ENCODE results near the gene TENM4. TPM values are rescaled to one million over a fixed set of nuclear protein-coding genes. Genes with fewer than 3 reads are reported as not detected.

TENM4 gene
- total and polyA plus RNA-seq, 10 of the 15 experiments (the other 5 are each of a cell fraction or from before 2014, with no cell fraction given), result 0.03 to 0.12 (median 0.06) TPM; not detected in 7

DNA sequence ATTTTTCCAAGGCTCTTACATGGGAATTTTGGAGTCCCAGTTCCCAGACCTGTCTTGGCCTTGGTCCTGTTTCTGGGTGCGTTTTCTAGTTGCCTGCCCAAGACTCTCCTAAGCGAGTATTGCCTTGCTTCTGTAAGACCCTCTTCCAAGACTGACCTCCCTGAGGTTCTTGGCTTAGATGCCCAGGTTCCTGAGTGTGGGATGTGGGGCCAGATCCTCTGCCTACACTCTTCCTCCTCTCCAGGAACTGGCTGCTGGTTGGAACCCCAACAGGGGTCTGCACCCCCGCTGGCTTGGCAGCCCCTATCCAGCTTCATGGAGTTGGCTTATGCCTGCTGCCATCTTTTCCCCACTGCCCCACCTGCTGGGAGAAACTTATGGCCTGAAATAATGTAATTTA, 429.5 kb downstream of the TENM4 start:
- TF ChIP-seq, protein P1, sequence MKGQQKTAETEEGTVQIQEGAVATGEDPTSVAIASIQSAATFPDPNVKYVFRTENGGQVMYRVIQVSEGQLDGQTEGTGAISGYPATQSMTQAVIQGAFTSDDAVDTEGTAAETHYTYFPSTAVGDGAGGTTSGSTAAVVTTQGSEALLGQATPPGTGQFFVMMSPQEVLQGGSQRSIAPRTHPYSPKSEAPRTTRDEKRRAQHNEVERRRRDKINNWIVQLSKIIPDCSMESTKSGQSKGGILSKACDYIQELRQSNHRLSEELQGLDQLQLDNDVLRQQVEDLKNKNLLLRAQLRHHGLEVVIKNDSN (IDR thresholded peaks at IDR 0.05; ENCODE audit: borderline replicate concordance, extremely low read length, insufficient read depth, low read depth, low read length), result no peak
- TF ChIP-seq RAD51 (IDR thresholded peaks at IDR 0.05), result no peak
- TF ChIP-seq SMC3 (IDR thresholded peaks at IDR 0.05; ENCODE audit: borderline replicate concordance, low read length), result no peak
- TF ChIP-seq ASH2L (IDR thresholded peaks at IDR 0.05; ENCODE audit: borderline replicate concordance, low read depth), result no peak
- ChIA-PET SMC1A (ENCODE audit: uncharacterized antibody, unreplicated experiment) (no interaction called here), POLR2A (no interaction called here), CTCF (no interaction called here), RAD21 (ENCODE audit: unreplicated experiment) (no interaction called here)
- H3K4me2 ChIP-seq (ENCODE audit: control insufficient read depth, insufficient read depth), result no peak overlapping the region
- H3K4me3 ChIP-seq, result no peak overlapping the region
- no peaks in the 10 kb centered on the region for H3K4me1 ChIP-seq (ENCODE audit: control insufficient read depth, insufficient read depth, low read length)
- no peak overlapping the region for H3K9ac ChIP-seq (ENCODE audit: control insufficient read depth, insufficient read depth, low read length)
- no peaks in the 10 kb centered on the region for H3K79me2 ChIP-seq (ENCODE audit: control insufficient read depth, insufficient read depth, low read length)
- H3K27ac ChIP-seq (ENCODE audit: control insufficient read depth, insufficient read depth), result no peak overlapping the region
- H3K9me3 ChIP-seq (replicated peaks; ENCODE audit: control insufficient read depth, insufficient read depth, low read length), result no peaks in the 10 kb centered on the region
- in situ Hi-C loops (cut with MboI), result no loop called here
- no peak overlapping the region for H2AFZ ChIP-seq (ENCODE audit: control insufficient read depth, low read depth, low read length)
- no peaks in the 10 kb centered on the region for H3K36me3 ChIP-seq (ENCODE audit: control insufficient read depth in 2 of 2, insufficient read depth in 2 of 2, low read length in 1 of 2)
- FAIRE-seq, result no peak
- H3K27me3 ChIP-seq (replicated peaks in 1 of 2; ENCODE audit: control insufficient read depth in 2 of 2, insufficient read depth in 2 of 2, low read length in 1 of 2), result no peaks in the 10 kb centered on the region; a peak in 1 of 4 replicates
- 11% methylated on average over 3 of the region's 3 CpGs for WGBS (ENCODE audit: insufficient coverage, insufficient replicate concordance, low lambda C conversion rate, missing lambda C conversion rate)
- DNase-seq (ENCODE audit: low read depth, low spot score), result no peak
- intact Hi-C loops (cut with micrococcal nuclease; ENCODE audit: unreplicated experiment), result no loop called here
- no TSS peak for BruUV-seq (replicated peaks)
- H4K20me1 ChIP-seq (ENCODE audit: control insufficient read depth, insufficient read depth), result no peaks in the 10 kb centered on the region
- ATAC-seq, result no peak

DNA sequence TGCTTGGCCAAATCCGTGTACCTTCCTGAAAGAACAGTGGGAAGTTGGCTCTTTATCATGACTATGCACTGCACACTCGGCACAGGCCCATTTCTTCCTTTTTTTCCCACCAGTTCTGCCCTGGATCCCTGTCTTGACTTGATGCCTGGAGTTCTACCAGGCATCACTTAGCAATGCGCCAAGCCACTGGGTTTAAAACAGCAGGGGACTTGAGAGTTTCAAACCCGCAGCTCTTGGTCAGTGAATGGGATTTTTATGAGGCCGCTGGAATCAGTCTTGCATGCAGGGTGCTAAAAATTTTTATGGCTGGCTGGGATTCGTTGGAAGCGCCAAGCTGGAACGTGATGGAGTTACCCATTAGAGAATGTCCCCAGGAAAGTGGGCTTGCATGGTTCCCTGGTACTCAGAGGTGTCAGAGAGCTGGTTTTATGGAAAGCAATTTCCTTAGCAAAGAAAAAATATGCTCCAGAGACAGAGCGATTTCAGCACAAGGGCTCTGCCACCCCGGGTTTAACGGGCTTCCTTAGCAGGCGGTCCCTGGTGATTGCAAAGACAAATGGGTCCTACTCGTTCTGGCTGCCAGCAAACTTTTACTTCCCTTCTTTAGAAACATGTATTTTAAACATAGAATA, 432.9 kb downstream of the TENM4 start:
- Histone ChIP-seq H3K4me3 (no peak overlapping the region), H3K79me2 (ENCODE audit: control insufficient read depth, insufficient read depth, low read length) (no peaks in the 10 kb centered on the region), H3K4me2 (ENCODE audit: control insufficient read depth, insufficient read depth) (no peak overlapping the region), H2AFZ (ENCODE audit: control insufficient read depth, low read depth, low read length) (no peak overlapping the region), H3K27me3 (replicated peaks in 1 of 2; ENCODE audit: control insufficient read depth in 2 of 2, insufficient read depth in 2 of 2, low read length in 1 of 2) (no peaks in the 10 kb centered on the region), H3K36me3 (ENCODE audit: control insufficient read depth in 2 of 2, insufficient read depth in 2 of 2, low read length in 1 of 2) (no peaks in the 10 kb centered on the region), H3K27ac (ENCODE audit: control insufficient read depth, insufficient read depth) (no peak overlapping the region), H3K4me1 (ENCODE audit: control insufficient read depth, insufficient read depth, low read length) (no peaks in the 10 kb centered on the region), H3K9ac (ENCODE audit: control insufficient read depth, insufficient read depth, low read length) (no peak overlapping the region), H4K20me1 (ENCODE audit: control insufficient read depth, insufficient read depth) (no peaks in the 10 kb centered on the region), H3K9me3 (replicated peaks; ENCODE audit: control insufficient read depth, insufficient read depth, low read length) (no peaks in the 10 kb centered on the region)
- intact Hi-C loops (cut with micrococcal nuclease; ENCODE audit: unreplicated experiment) (no loop called here), in situ Hi-C loops (cut with MboI) (no loop called here)
- CTCF ChIA-PET, result interaction anchor here (1.2 kb wide), 1 partner anchor 10 kb away, joined by 3 read pairs; no protein-coding TSS in a partner anchor
- RAD21 ChIA-PET (ENCODE audit: unreplicated experiment), result no interaction called here
- SMC1A ChIA-PET (ENCODE audit: uncharacterized antibody, unreplicated experiment), result interaction anchor here (1.1 to 1.6 kb wide), 2 partner anchors 18 to 241 kb away, joined by 3 to 4 read pairs; no protein-coding TSS in a partner anchor
- no peak for DNase-seq (ENCODE audit: low read depth, low spot score)
- no TSS peak for BruUV-seq (replicated peaks)
- no peak for ATAC-seq
- TF ChIP-seq EGR1 (IDR thresholded peaks at IDR 0.05; ENCODE audit: borderline replicate concordance in 1 of 2, low read depth in 2 of 2, low read length in 2 of 2), result no peak
- TF ChIP-seq ZNF274 (IDR thresholded peaks at IDR 0.05; ENCODE audit: insufficient read depth, insufficient read length), result no peak
- TF ChIP-seq POLR2A (IDR thresholded peaks at IDR 0.05; ENCODE audit: low read depth, low read length), result no peak
- no peak for TF ChIP-seq SREBF2 (IDR thresholded peaks at IDR 0.05; ENCODE audit: low read length)
- no peak for TF ChIP-seq RAD51 (IDR thresholded peaks at IDR 0.05)
- TF ChIP-seq, protein P2, sequence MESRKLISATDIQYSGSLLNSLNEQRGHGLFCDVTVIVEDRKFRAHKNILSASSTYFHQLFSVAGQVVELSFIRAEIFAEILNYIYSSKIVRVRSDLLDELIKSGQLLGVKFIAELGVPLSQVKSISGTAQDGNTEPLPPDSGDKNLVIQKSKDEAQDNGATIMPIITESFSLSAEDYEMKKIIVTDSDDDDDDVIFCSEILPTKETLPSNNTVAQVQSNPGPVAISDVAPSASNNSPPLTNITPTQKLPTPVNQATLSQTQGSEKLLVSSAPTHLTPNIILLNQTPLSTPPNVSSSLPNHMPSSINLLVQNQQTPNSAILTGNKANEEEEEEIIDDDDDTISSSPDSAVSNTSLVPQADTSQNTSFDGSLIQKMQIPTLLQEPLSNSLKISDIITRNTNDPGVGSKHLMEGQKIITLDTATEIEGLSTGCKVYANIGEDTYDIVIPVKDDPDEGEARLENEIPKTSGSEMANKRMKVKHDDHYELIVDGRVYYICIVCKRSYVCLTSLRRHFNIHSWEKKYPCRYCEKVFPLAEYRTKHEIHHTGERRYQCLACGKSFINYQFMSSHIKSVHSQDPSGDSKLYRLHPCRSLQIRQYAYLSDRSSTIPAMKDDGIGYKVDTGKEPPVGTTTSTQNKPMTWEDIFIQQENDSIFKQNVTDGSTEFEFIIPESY (IDR thresholded peaks at IDR 0.05), result no peak
- no peak for TF ChIP-seq SREBF1 (IDR thresholded peaks at IDR 0.05; ENCODE audit: low read length)
- TF ChIP-seq HDAC2 (IDR thresholded peaks at IDR 0.05), result no peak
- no peak for TF ChIP-seq GATAD2B (conservative IDR thresholded peaks at IDR 0.05; ENCODE audit: low read depth)
- TF ChIP-seq ZBED1 (IDR thresholded peaks at IDR 0.05; ENCODE audit: borderline replicate concordance), result no peak
- TF ChIP-seq SMARCA5 (IDR thresholded peaks at IDR 0.05), result no peak
- no peak for TF ChIP-seq PAX5 (IDR thresholded peaks at IDR 0.05; ENCODE audit: borderline replicate concordance, low read depth, low read length)
- WGBS (ENCODE audit: insufficient coverage, insufficient replicate concordance, low lambda C conversion rate, missing lambda C conversion rate), result 46% methylated on average over 13 of the region's 13 CpGs
- FAIRE-seq, result no peak
- POLR2A ChIA-PET, result no interaction called here
